Mesenchymal stem cell (in vitro differentiated cells and primary cell): ENCODE measurements around the gene MED29.

ENCODE experiments used
- DNase-seq: peaks from one replicate; pipeline ENCODE4 v3.0.0-alpha.2; 2013
- H2AFZ ChIP-seq: one replicate; pipeline ENCODE4 v1.6.1; 2013; ENCODE audit warnings: low read depth, mild to moderate bottlenecking, control low read depth, inconsistent platforms, low read length, moderate library complexity
- H2AK5ac ChIP-seq: 2 replicates; pipeline ENCODE4 v1.6.1; 2013; ENCODE audit warnings: low read length, moderate library complexity, mild to moderate bottlenecking, inconsistent platforms; ENCODE audit not compliant: severe bottlenecking
- H2BK120ac ChIP-seq: one replicate; pipeline ENCODE4 v1.6.1; 2013; ENCODE audit warnings: low read depth, mild to moderate bottlenecking, inconsistent platforms, low read length, moderate library complexity
- H2BK12ac ChIP-seq, 2 experiments: one replicate each; pipeline ENCODE4 v1.6.1; 2013; ENCODE audit warnings: inconsistent platforms in 2 of 2, low read length in 2 of 2, mild to moderate bottlenecking in 2 of 2, moderate library complexity in 2 of 2, control low read depth in 1 of 2
- H2BK15ac ChIP-seq: one replicate; pipeline ENCODE4 v1.6.1; 2013; ENCODE audit warnings: mild to moderate bottlenecking, low read depth, inconsistent platforms; ENCODE audit not compliant: poor library complexity, severe bottlenecking
- H2BK5ac ChIP-seq: 2 replicates; pipeline ENCODE4 v1.6.1; 2013; ENCODE audit warnings: low read depth, mild to moderate bottlenecking, low read length, control low read depth, inconsistent platforms; ENCODE audit not compliant: poor library complexity, severe bottlenecking
- H3K14ac ChIP-seq, 2 experiments: one replicate each; pipeline ENCODE4 v1.6.1; 2013; ENCODE audit warnings: inconsistent platforms in 2 of 2, low read length in 2 of 2, control low read depth in 1 of 2, mild to moderate bottlenecking in 1 of 2, moderate library complexity in 1 of 2
- H3K18ac ChIP-seq, 2 experiments: one replicate each; pipeline ENCODE4 v1.6.1; 2013; ENCODE audit warnings: inconsistent platforms in 2 of 2, low read length in 2 of 2, control low read depth in 1 of 2, low read depth in 1 of 2, mild to moderate bottlenecking in 1 of 2
- H3K23ac ChIP-seq, 2 experiments: one replicate each; pipeline ENCODE4 v1.6.1; 2013; ENCODE audit warnings: inconsistent platforms in 2 of 2, low read length in 2 of 2, mild to moderate bottlenecking in 2 of 2, moderate library complexity in 2 of 2, control low read depth in 1 of 2
- H3K27ac ChIP-seq: 2 replicates; pipeline ENCODE4 v1.5.1; 2013; ENCODE audit warnings: mild to moderate bottlenecking, moderate library complexity, low read length, control low read depth, inconsistent platforms; ENCODE audit not compliant: poor library complexity, severe bottlenecking
- H3K27me3 ChIP-seq, 2 experiments: 2 replicates each; pipeline versions ENCODE4 v1.6.1 to v1.7.0; 2013; ENCODE audit warnings: low read length in 2 of 2, mild to moderate bottlenecking in 2 of 2, moderate library complexity in 2 of 2, control low read depth in 1 of 2, inconsistent platforms in 1 of 2; ENCODE audit not compliant: control insufficient read depth in 1 of 2, insufficient read depth in 1 of 2
- H3K36me3 ChIP-seq, 2 experiments: 2 replicates each; pipeline versions ENCODE4 v1.6.1 to v1.7.0; 2013; ENCODE audit warnings: low read length in 2 of 2, control low read depth in 1 of 2, inconsistent platforms in 1 of 2, low read depth in 1 of 2, mild to moderate bottlenecking in 1 of 2; ENCODE audit not compliant: insufficient read depth in 2 of 2, control insufficient read depth in 1 of 2
- H3K4ac ChIP-seq, 2 experiments: one replicate each; pipeline ENCODE4 v1.6.1; 2013; ENCODE audit warnings: inconsistent platforms in 2 of 2, low read length in 2 of 2, mild to moderate bottlenecking in 2 of 2, moderate library complexity in 2 of 2, control low read depth in 1 of 2, low read depth in 1 of 2
- H3K4me1 ChIP-seq: 2 replicates; pipeline ENCODE4 v1.6.1; 2013; ENCODE audit warnings: low read depth, low read length, control low read depth; ENCODE audit not compliant: control insufficient read depth, insufficient read depth
- H3K4me2 ChIP-seq: 2 replicates; pipeline ENCODE4 v1.6.1; 2013; ENCODE audit warnings: low read length, mild to moderate bottlenecking, inconsistent platforms; ENCODE audit not compliant: poor library complexity, severe bottlenecking
- H3K4me3 ChIP-seq, 2 experiments: 2 replicates each; pipeline versions ENCODE4 v1.5.1 to v1.7.0; 2013; ENCODE audit warnings: low read length in 2 of 2, mild to moderate bottlenecking in 2 of 2, control low read depth in 1 of 2, low read depth in 1 of 2; ENCODE audit not compliant: insufficient read depth in 1 of 2
- H3K79me1 ChIP-seq: replicated peaks from 2 replicates; pipeline ENCODE4 v1.6.1; 2013; ENCODE audit warnings: mild to moderate bottlenecking, control low read depth, low read length, inconsistent platforms; ENCODE audit not compliant: poor library complexity, severe bottlenecking
- H3K9ac ChIP-seq: 2 replicates; pipeline ENCODE4 v1.7.0; 2013; ENCODE audit warnings: mild to moderate bottlenecking, low read length, moderate library complexity
- H3K9me3 ChIP-seq: 2 replicates; pipeline ENCODE4 v1.7.0; 2013; ENCODE audit warnings: mild to moderate bottlenecking, low read length; ENCODE audit not compliant: control insufficient read depth
- H4K8ac ChIP-seq: one replicate; pipeline ENCODE4 v1.6.1; 2013; ENCODE audit warnings: inconsistent platforms, mild to moderate bottlenecking, low read length, moderate library complexity
- H4K91ac ChIP-seq: one replicate; pipeline ENCODE4 v1.6.1; 2013; ENCODE audit warnings: mild to moderate bottlenecking, low read length, inconsistent platforms
- WGBS: methylation state at CpG from one replicate; pipeline ENCODE4 v1.1.7; 2013; ENCODE audit warnings: mixed read lengths; 5-methylcytosine and 5-hydroxymethylcytosine counted together

Gene MED29

DNA sequence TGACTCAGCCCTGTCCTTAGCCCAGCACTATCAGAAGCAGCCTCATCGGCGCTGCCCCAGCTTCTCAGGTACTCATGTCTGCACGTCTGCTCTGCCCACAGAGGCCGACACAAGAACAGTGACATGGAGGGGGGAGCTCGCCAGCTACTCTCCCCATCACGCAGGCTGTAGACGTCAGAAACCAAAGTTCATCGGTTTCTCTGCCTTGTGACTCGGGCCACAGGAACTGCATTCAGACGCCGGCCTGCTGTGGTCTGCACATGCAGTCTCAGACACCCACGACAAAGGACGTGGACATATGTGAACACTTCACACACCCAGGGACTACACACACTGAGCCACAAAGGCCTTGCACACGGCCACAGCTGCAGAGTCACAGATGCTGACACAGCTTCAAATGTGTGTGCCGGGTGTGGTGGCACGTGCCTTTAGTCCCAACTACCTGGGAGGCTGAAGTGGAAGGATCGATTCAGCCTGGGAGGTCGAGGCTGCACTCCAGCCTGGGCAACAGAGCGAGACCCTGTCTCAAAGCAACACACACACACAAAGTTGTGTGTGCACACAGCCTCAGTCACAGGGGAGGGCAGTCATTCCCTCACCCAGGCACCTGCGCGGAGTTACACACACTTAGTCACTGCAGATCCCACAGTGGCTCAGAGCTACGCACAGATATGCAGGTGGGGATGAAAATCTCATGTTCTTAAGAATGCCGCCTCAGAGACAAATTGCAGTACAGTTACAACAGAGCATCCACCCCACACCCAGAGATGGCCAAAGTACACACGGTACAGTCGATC, 10.6 kb downstream of the MED29 start:
- WGBS = 43% methylated on average over 25 of the region's 25 CpGs
- peak overlapping the region; percentile 95 for H4K91ac ChIP-seq
- H3K18ac ChIP-seq = peak overlapping the region; percentile 97 to 100

DNA sequence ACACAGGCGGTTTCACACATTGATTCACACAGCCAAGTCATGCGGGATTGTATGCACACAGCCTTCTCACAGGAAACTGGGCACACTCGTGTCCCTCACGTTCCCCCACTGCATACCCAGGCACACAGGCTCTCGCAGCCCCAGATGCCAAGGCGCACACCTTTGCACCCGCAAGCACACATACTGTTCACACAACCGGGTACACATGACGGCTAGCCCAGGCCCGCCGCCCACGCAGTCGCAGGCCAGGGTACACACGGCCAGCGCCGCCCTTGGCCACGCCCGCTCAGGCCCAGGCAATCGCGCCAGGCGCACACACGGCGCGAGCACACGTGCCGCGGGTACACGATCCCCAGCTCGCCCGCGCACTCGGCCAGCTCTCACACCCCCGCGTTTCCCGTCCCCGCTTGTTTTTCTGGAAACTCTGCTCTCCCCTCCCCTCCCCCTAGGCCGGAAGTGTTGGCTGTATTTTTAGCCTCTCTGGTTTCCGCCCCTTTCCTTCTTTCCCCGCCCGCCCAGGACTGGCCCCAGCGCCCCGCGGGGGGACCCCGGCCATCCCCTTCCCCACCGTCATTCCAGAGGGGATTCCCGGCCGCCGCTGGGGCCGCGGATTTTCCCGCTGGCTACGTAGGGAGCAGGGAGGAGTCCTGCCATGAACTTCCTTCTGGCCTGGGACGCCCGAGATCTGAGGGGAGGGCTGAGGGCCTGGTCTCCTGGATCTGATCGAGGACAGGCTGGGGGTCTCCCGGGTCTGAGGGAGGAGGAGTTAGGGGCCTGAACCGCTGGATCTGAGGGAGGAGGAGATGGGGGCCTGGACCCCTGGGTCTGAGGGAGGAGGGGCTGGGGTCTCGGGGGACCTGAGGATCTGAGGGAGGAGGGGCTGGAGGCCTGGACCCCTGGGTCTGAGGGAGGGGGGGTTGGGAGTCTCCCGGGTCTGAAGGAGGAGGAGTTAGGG, 11.4 kb downstream of the MED29 start:
- H3K36me3 ChIP-seq = peaks cover 1 to 8% of the 10 kb centered on the region in 2 experiments
- peak overlapping the region; percentile 52 to 68 for H3K4me3 ChIP-seq
- H3K4me2 ChIP-seq = peak overlapping the region; percentile 94
- no peaks in the 10 kb centered on the region for H3K27me3 ChIP-seq
- peak overlapping the region; percentile 29 for H2AFZ ChIP-seq
- H4K8ac ChIP-seq = peak overlapping the region; percentile 99
- peak overlapping the region; percentile 100 for H2BK12ac ChIP-seq
- H3K4ac ChIP-seq = peak overlapping the region; percentile 96 to 99
- H2AK5ac ChIP-seq = peak overlapping the region; percentile 89
- H2BK5ac ChIP-seq = peak overlapping the region; percentile 86
- H3K9me3 ChIP-seq = no peaks in the 10 kb centered on the region
- H2BK120ac ChIP-seq = peak overlapping the region; percentile 100
- peak overlapping the region in 1 of 2 experiments; percentile 94 for H3K23ac ChIP-seq
- DNase-seq = peak; percentile 96
- H3K27ac ChIP-seq = peak overlapping the region; percentile 85
- peak overlapping the region; percentile 98 for H2BK15ac ChIP-seq
- peak overlapping the region; percentile 99 for H4K91ac ChIP-seq
- H3K14ac ChIP-seq = peak overlapping the region; percentile 94 to 99
- H3K9ac ChIP-seq = peak overlapping the region; percentile 97
- peak overlapping the region; percentile 97 to 100 for H3K18ac ChIP-seq
- H3K79me1 ChIP-seq = peaks cover 5% of the 10 kb centered on the region
- 4% methylated on average over 56 of the region's 59 CpGs for WGBS
- peaks cover 31% of the 10 kb centered on the region for H3K4me1 ChIP-seq

More for the DNA sequence above, 10.6 kb downstream of the MED29 start:
- Histone ChIP-seq H3K27ac (peak overlapping the region; percentile 16), H2BK15ac (peak overlapping the region; percentile 98), H3K4me1 (peaks cover 32% of the 10 kb centered on the region), H3K9me3 (no peaks in the 10 kb centered on the region), H3K36me3 (peaks cover 7 to 15% of the 10 kb centered on the region in 2 experiments), H3K79me1 (peaks cover 7% of the 10 kb centered on the region), H3K4me3 (peak overlapping the region; percentile 39 to 47), H2AK5ac (no peak overlapping the region), H3K23ac (no peak overlapping the region), H3K4me2 (no peak overlapping the region), H2BK5ac (no peak overlapping the region), H3K4ac (peak overlapping the region; percentile 1 to 96), H3K27me3 (no peaks in the 10 kb centered on the region), H3K9ac (peak overlapping the region; percentile 97), H2BK120ac (peak overlapping the region; percentile 100), H3K14ac (peak overlapping the region in 1 of 2 experiments; percentile 94), H4K8ac (peak overlapping the region; percentile 99), H2AFZ (no peak overlapping the region), H2BK12ac (peak overlapping the region; percentile 97 to 100)
- DNase-seq = peak; percentile 94

DNA sequence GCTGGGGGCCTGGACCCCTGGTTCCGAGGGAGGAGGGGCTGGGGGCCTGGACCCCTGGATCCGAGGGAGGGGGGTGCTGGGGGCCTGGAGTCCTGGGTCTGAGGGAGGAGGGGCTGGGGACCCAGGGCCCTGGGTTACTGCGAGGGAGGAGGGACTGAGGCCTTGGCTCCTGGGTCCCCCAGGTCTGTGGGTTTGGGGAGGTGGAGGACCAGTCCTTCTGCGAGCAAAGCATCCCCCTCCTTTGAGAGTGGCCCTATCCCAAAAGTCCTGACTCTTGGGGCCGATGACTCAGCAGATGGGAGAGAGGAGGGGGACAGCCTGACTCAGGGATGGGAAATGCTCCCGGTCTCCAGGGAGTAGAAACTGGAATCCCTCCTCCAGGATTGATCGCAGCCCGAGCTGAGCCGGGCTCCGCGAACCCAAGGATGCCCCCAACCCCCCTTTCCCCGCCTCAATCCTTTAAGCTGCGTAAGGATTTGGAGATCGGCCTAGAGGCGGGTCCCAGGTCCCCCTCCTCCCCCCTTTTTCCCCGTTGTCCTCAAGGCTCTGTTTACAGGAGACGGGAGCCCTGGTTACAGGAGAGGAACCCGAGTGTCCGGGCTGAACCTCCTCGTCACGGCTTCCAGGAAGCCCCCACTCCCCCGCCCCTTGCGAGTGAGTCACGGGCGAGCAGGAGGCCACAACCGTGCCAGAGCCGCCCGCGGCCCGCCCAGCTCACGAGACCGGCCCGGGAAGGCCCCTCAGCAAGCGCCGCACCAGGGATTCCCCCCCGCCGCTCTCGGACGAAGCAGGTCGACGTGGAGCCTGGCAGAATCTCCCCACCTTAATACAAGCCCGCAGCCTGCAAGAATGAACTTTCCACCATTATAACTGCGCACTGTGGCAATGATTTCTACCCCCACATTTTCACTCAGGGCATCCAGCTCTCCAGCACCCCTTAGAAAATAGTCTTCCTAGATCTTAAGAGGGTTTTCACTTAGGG, 12.4 kb downstream of the MED29 start:
- H3K27me3 ChIP-seq = no peaks in the 10 kb centered on the region
- H2BK5ac ChIP-seq = peak overlapping the region; percentile 86
- H3K14ac ChIP-seq = peak overlapping the region in 1 of 2 experiments; percentile 99
- H4K8ac ChIP-seq = peak overlapping the region; percentile 97
- H3K4me3 ChIP-seq = peak overlapping the region; percentile 20 to 70
- peak overlapping the region; percentile 94 to 100 for H2BK12ac ChIP-seq
- peak overlapping the region; percentile 99 for H4K91ac ChIP-seq
- H3K9me3 ChIP-seq = no peaks in the 10 kb centered on the region
- H3K18ac ChIP-seq = peak overlapping the region; percentile 97 to 98
- peak overlapping the region; percentile 96 for H2BK15ac ChIP-seq
- H3K36me3 ChIP-seq = peaks cover 11 to 17% of the 10 kb centered on the region in 2 experiments
- peak overlapping the region; percentile 75 to 99 for H3K4ac ChIP-seq
- H3K23ac ChIP-seq = peak overlapping the region in 1 of 2 experiments; percentile 57
- H3K27ac ChIP-seq = peak overlapping the region; percentile 85
- no peak overlapping the region for H2AK5ac ChIP-seq
- WGBS = 2% methylated on average over 43 of the region's 43 CpGs
- peaks cover 33% of the 10 kb centered on the region for H3K4me1 ChIP-seq
- peak; percentile 100 for DNase-seq
- H3K79me1 ChIP-seq = peaks cover 2% of the 10 kb centered on the region
- no peak overlapping the region for H2AFZ ChIP-seq
- H3K4me2 ChIP-seq = peak overlapping the region; percentile 94
- H3K9ac ChIP-seq = peak overlapping the region; percentile 97
- peak overlapping the region; percentile 100 for H2BK120ac ChIP-seq
